Activated B cell treated with CpG ODN at 0.5 μM for 24 hours (primary cell): ENCODE results near the gene FCSK. TPM values are rescaled to one million over a fixed set of nuclear protein-coding genes. Genes with fewer than 3 reads are reported as not detected.

Experiments used
- ATAC-seq: fragments of 200-7000 bp; cut with Tn5 transposase; one replicate; pipeline ENCODE4 v1.10.0; 2021; ENCODE audit warnings: low read depth, mild to moderate bottlenecking, moderate library complexity
- CTCF ChIA-PET: fragments of 350-600 bp; sonication (Branson Sonifier 250); formaldehyde crosslinking; loops from one replicate; lab custom pipeline; 2021; ENCODE audit warnings: antibody characterized with exemption; lab: Charles Lee
- POLR2A ChIA-PET: fragments of 350-600 bp; sonication (Branson Sonifier 250); formaldehyde crosslinking; loops from one replicate; lab custom pipeline; 2021; ENCODE audit warnings: antibody characterized with exemption; lab: Charles Lee
- DNase-seq: peaks from one replicate; pipeline ENCODE4 v3.0.0; 2022
- H3K27ac Mint-ChIP-seq: one replicate; pipeline ENCODE4 v1.8.0; 2020; ENCODE audit warnings: mixed read lengths
- H3K27me3 Mint-ChIP-seq: one replicate; pipeline ENCODE4 v1.8.0; 2021; ENCODE audit warnings: mixed read lengths
- H3K36me3 Mint-ChIP-seq: one replicate; pipeline ENCODE4 v1.8.0; 2021; ENCODE audit warnings: low read depth, mixed read lengths
- H3K4me1 Mint-ChIP-seq: one replicate; pipeline ENCODE4 v1.8.0; 2021; ENCODE audit warnings: mixed read lengths
- H3K4me3 Mint-ChIP-seq: one replicate; pipeline ENCODE4 v1.8.0; 2020; ENCODE audit warnings: mild to moderate bottlenecking, mixed read lengths
- H3K9me3 Mint-ChIP-seq: one replicate; pipeline ENCODE4 v1.8.0; 2020; ENCODE audit warnings: mixed read lengths
- intact Hi-C: fragments of 100-400 bp; cut with micrococcal nuclease; formaldehyde crosslinking; loops from one replicate; pipeline ENCODE4 v1.15.1; 2024
- total RNA-seq: library from RNA; stranded (reverse); gene quantifications from 2 replicates; pipeline ENCODE4 v1.2.3, GENCODE V29; 2022
- TF ChIP-seq, protein P1 (sequence below): fragments of 200-600 bp; IDR thresholded peaks from one replicate; pipeline ENCODE4 v1.8.0; 2022; ENCODE audit warnings: antibody characterized with exemption, mild to moderate bottlenecking

The FCSK gene
- total RNA-seq, 1 donor from 2014 or later, result 21.4 TPM

DNA sequence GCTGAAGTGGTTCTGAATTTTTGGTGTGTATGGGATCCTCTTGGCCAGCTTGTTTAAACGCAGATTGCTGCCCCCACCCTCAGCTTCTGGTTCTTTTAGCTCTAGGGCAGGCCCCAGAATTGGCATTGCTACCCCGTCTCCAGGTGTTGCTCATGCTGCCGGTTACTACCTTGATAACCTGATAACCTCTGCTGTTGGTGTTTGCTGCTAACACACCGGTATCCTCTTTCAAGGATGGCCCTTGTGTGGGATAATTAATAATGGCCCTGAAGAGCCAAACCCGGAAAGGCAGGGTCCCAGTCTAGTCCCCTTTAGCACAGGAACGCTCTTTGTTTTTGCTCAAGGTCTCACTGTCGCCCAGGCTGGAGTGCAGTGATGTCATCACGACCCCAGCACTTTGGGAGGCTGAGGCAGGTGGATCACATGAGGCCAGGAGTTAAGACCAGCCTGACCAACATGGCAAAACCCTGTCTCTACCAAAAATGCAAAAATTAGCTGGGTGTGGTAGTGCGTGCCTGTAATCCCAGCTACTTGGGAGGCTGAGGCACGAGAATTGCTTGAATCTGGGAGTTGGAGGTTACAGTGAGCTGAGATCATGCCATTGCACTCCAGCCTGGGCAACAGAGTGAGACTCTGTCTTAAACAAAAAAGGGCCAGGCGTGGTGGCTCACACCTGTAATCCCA is 14.2 kb upstream of the FCSK start:
- Mint-ChIP-seq H3K27ac (no peak overlapping the region), H3K4me1 (peaks cover 30% of the 10 kb centered on the region), H3K9me3 (no peaks in the 10 kb centered on the region), H3K4me3 (peak overlapping the region; percentile 93), H3K36me3 (peaks cover 11% of the 10 kb centered on the region), H3K27me3 (no peaks in the 10 kb centered on the region)
- DNase-seq (no peak), ATAC-seq (no peak)
- POLR2A ChIA-PET, result interaction anchor here (0.6 to 3.2 kb wide), 7 partner anchors 10 to 93 kb away, joined by 3 to 39 read pairs (median 8); partner anchors contain the start of genes DDX19A and FCSK
- TF ChIP-seq, protein P1, sequence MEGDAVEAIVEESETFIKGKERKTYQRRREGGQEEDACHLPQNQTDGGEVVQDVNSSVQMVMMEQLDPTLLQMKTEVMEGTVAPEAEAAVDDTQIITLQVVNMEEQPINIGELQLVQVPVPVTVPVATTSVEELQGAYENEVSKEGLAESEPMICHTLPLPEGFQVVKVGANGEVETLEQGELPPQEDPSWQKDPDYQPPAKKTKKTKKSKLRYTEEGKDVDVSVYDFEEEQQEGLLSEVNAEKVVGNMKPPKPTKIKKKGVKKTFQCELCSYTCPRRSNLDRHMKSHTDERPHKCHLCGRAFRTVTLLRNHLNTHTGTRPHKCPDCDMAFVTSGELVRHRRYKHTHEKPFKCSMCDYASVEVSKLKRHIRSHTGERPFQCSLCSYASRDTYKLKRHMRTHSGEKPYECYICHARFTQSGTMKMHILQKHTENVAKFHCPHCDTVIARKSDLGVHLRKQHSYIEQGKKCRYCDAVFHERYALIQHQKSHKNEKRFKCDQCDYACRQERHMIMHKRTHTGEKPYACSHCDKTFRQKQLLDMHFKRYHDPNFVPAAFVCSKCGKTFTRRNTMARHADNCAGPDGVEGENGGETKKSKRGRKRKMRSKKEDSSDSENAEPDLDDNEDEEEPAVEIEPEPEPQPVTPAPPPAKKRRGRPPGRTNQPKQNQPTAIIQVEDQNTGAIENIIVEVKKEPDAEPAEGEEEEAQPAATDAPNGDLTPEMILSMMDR, result no peak
- intact Hi-C loops, result no loop called here
- CTCF ChIA-PET, result interaction anchor here (1.3 kb wide), 1 partner anchor 60 kb away, joined by 4 read pairs; no protein-coding TSS in a partner anchor

DNA sequence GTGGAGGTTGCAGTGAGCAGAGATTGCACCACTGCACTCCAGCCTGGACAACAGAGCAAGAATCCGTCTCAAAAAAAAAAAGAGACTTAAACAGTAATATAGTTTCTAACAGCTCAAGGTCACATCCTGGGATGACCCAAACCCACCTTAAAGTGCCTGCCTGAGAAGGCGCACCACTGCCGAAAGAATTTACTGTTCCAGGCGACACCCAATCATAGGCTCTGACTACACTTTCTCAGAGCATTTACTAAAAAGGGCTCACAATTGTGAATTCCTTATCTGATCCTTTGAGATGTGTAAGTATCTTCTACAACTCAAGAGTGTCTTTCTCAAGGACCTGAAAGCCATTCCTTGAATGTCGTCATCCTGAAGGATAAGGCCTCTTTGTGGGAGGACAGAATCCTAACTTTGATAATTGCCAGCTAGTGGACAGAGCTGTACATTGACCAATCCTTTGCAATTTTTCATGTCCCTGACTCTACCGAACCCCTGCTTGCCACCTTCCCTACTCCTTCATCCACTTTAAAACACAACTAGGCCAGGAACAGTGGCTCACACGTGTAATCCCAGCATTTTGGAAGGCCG is 12.9 kb upstream of the FCSK start:
- Mint-ChIP-seq H3K4me3 (peak overlapping the region; percentile 24), H3K4me1 (peaks cover 25% of the 10 kb centered on the region), H3K27ac (no peak overlapping the region), H3K9me3 (no peaks in the 10 kb centered on the region), H3K36me3 (peaks cover 10% of the 10 kb centered on the region), H3K27me3 (no peaks in the 10 kb centered on the region)
- TF ChIP-seq, protein P1, result no peak
- POLR2A ChIA-PET, result interaction anchor here (1.5 to 2.2 kb wide), 2 partner anchors 9 to 12 kb away, joined by 4 to 12 read pairs; no protein-coding TSS in a partner anchor
- no peak for ATAC-seq
- intact Hi-C loops, result no loop called here
- CTCF ChIA-PET, result no interaction called here
- no peak for DNase-seq

DNA sequence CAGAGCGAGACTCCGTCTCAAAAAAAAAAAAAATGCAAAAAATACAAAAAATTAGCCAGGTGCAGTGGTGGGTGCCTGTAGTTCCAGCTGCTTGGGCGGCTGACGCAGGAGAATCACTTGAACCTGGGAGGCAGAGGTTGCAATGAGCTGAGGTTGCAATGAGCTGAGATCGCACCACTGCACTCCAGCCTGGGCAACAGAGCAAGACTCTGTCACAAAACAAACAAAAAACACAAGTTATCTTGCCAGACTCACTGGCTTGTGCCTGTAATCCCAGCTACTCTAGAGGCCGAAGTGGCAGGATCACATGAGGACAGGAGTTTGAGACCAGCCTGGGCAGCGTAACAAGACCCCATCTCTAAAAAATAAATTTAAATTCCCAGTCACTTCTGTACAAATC is 12.1 kb upstream of the FCSK start:
- POLR2A ChIA-PET, result interaction anchor here (1.5 to 2.2 kb wide), 2 partner anchors 10 to 12 kb away, joined by 4 to 12 read pairs; no protein-coding TSS in a partner anchor
- Mint-ChIP-seq H3K36me3 (peaks cover 10% of the 10 kb centered on the region), H3K4me1 (peaks cover 24% of the 10 kb centered on the region), H3K27ac (no peak overlapping the region), H3K4me3 (no peak overlapping the region), H3K9me3 (no peaks in the 10 kb centered on the region), H3K27me3 (no peaks in the 10 kb centered on the region)
- TF ChIP-seq, protein P1, result no peak
- intact Hi-C loops, result no loop called here
- ATAC-seq (no peak), DNase-seq (no peak)
- CTCF ChIA-PET, result no interaction called here

DNA sequence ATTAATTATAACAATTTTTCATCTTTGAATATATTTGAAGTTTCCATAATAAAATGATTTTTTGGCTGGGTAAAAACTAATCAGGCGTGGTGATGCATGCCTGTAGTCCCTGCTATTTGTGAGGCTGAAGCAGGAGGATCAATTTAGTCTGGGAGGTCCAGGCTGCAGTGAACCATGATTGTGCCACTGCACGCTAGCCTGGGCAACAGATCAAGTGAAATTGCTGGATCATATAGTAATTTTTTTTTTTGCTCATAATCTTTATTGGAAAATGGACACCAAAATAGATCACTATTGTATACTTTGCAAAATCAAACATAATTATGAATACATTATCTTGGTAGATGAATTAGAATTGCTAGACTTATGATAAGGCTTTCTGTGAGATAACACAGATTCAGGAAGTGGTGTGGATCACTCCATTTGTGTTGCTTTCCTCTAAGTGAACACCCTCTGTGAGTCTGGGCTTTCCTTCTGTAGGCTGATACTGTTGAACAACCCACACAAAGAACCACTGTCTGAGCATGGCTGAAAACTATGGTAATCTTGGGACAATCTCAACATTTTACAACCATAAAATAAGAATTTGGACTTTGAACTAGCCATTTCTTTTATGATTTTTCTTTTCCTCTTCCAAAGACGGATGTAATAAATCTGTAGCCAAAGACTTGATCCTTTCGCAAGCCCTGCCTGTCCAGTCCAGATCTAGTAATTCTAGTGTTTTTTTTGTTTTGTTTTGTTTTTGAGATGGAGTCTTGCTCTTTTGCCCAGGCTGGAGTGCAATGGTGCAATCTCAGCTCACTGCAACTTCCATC is 9.9 kb upstream of the FCSK start:
- ChIA-PET POLR2A (interaction anchor here (1.1 kb wide), 1 partner anchor 63 kb away, joined by 3 read pairs; no protein-coding TSS in a partner anchor), CTCF (no interaction called here)
- TF ChIP-seq, protein P1, result no peak
- DNase-seq (no peak), ATAC-seq (no peak)
- no peak overlapping the region for H3K4me3 Mint-ChIP-seq
- intact Hi-C loops, result no loop called here
- H3K27ac Mint-ChIP-seq, result no peak overlapping the region
- H3K4me1 Mint-ChIP-seq, result peaks cover 11% of the 10 kb centered on the region
- H3K9me3 Mint-ChIP-seq, result no peaks in the 10 kb centered on the region
- H3K36me3 Mint-ChIP-seq, result no peaks in the 10 kb centered on the region
- no peaks in the 10 kb centered on the region for H3K27me3 Mint-ChIP-seq
